ENCODE data around the gene PPT2. TPM values are rescaled to one million over a fixed set of nuclear protein-coding genes. Genes with fewer than 3 reads are reported as not detected.
A peak's percentile ranks its signal among the peaks of the same experiment; 100 is the strongest.

Gene PPT2
- 10 to 100 TPM; 15.4 to 17.1 TPM for total RNA-seq

- ChIA-PET CTCF (interaction anchor here (1.0 to 1.3 kb wide), 7 partner anchors 13 to 66 kb away, joined by 3 to 5 read pairs (median 4); no protein-coding TSS in a partner anchor), POLR2A (interaction anchor here (0.9 to 1.1 kb wide), 2 partner anchors 10 to 38 kb away, joined by 3 to 5 read pairs; partner anchors contain the start of genes EGFL8 and GPSM3)
- Mint-ChIP-seq H3K27me3 (ENCODE audit: low read depth) (peaks cover 19% of the 10 kb centered on the region), H3K36me3 (ENCODE audit: low read depth) (peaks cover 11% of the 10 kb centered on the region), H3K27ac (peak within 1 kb of the TSS; percentile 89), H3K4me3 (peak within 1 kb of the TSS; percentile 94), H3K9me3 (ENCODE audit: insufficient read depth) (no peaks in the 10 kb centered on the region), H3K4me1 (ENCODE audit: low read depth) (peaks cover 48% of the 10 kb centered on the region)
- ATAC-seq (peak; percentile 65), DNase-seq (peak; percentile 90)
Measured at GRCh38 chr6:32153564-32154513, at the start of gene PPT2. Gene PPT2, plus strand, starts transcription at chr6:32154141. Its CDS starts 454 bp downstream, at chr6:32154595.

GRCh38 chr6:32105433-32105832, 48.5 kb upstream of the PPT2 start:
- H3K4me3 Mint-ChIP-seq = no peak overlapping the region
- CTCF ChIA-PET = no interaction called here
- no peaks in the 10 kb centered on the region for H3K36me3 Mint-ChIP-seq (ENCODE audit: low read depth)
- peaks cover 2% of the 10 kb centered on the region for H3K4me1 Mint-ChIP-seq (ENCODE audit: low read depth)
- peaks cover 26% of the 10 kb centered on the region for H3K27me3 Mint-ChIP-seq (ENCODE audit: low read depth)
- no peak for ATAC-seq
- no peak for DNase-seq
- H3K27ac Mint-ChIP-seq = no peak overlapping the region
- H3K9me3 Mint-ChIP-seq (ENCODE audit: insufficient read depth) = no peaks in the 10 kb centered on the region
- POLR2A ChIA-PET = no interaction called here

- Mint-ChIP-seq H3K4me3 (no peak overlapping the region), H3K27ac (no peak overlapping the region), H3K27me3 (ENCODE audit: low read depth) (peaks cover 26% of the 10 kb centered on the region), H3K9me3 (ENCODE audit: insufficient read depth) (no peaks in the 10 kb centered on the region), H3K4me1 (ENCODE audit: low read depth) (peaks cover 2% of the 10 kb centered on the region), H3K36me3 (ENCODE audit: low read depth) (no peaks in the 10 kb centered on the region)
- ATAC-seq (no peak), DNase-seq (no peak)
- ChIA-PET POLR2A (interaction anchor here (0.8 kb wide), 1 partner anchor 226 kb away, joined by 3 read pairs; no protein-coding TSS in a partner anchor), CTCF (interaction anchor here (1.3 kb wide), 1 partner anchor 11 kb away, joined by 4 read pairs; no protein-coding TSS in a partner anchor)
Measured at GRCh38 chr6:32107406-32107805, 46.5 kb upstream of the PPT2 start.

- no peak overlapping the region for H3K27ac Mint-ChIP-seq
- H3K27me3 Mint-ChIP-seq (ENCODE audit: low read depth) = peaks cover 24% of the 10 kb centered on the region
- peaks cover 2% of the 10 kb centered on the region for H3K4me1 Mint-ChIP-seq (ENCODE audit: low read depth)
- no peak overlapping the region for H3K4me3 Mint-ChIP-seq
- CTCF ChIA-PET = interaction anchor here (1.3 kb wide), 1 partner anchor 11 kb away, joined by 4 read pairs; no protein-coding TSS in a partner anchor
- H3K9me3 Mint-ChIP-seq (ENCODE audit: insufficient read depth) = no peaks in the 10 kb centered on the region
- POLR2A ChIA-PET = interaction anchor here (0.8 to 1.2 kb wide), 3 partner anchors 14 to 35 kb away, joined by 3 to 7 read pairs (median 4); no protein-coding TSS in a partner anchor
- ATAC-seq (peak; percentile 17), DNase-seq (no peak)
- no peaks in the 10 kb centered on the region for H3K36me3 Mint-ChIP-seq (ENCODE audit: low read depth)
Measured at GRCh38 chr6:32108094-32108627, 45.8 kb upstream of the PPT2 start.

GRCh38 chr6:32108727-32109113, 45.2 kb upstream of the PPT2 start:
- CTCF ChIA-PET = no interaction called here
- Mint-ChIP-seq H3K36me3 (ENCODE audit: low read depth) (no peaks in the 10 kb centered on the region), H3K9me3 (ENCODE audit: insufficient read depth) (no peaks in the 10 kb centered on the region), H3K27me3 (ENCODE audit: low read depth) (peaks cover 21% of the 10 kb centered on the region), H3K4me3 (no peak overlapping the region), H3K27ac (no peak overlapping the region), H3K4me1 (ENCODE audit: low read depth) (peaks cover 2% of the 10 kb centered on the region)
- ATAC-seq (peak; percentile 16), DNase-seq (no peak)
- POLR2A ChIA-PET = interaction anchor here (0.8 to 1.2 kb wide), 3 partner anchors 14 to 35 kb away, joined by 3 to 7 read pairs (median 4); no protein-coding TSS in a partner anchor

GRCh38 chr6:32109114-32109764, 44.7 kb upstream of the PPT2 start, which contains the start of gene TNXB:
Gene TNXB, minus strand, starts transcription at chr6:32109338. Its CDS starts 11,140 bp downstream, at chr6:32098198.
- peak; percentile 29 for ATAC-seq
- Mint-ChIP-seq H3K27me3 (ENCODE audit: low read depth) (peaks cover 19% of the 10 kb centered on the region), H3K36me3 (ENCODE audit: low read depth) (no peaks in the 10 kb centered on the region), H3K9me3 (ENCODE audit: insufficient read depth) (no peaks in the 10 kb centered on the region), H3K4me1 (ENCODE audit: low read depth) (peaks cover 2% of the 10 kb centered on the region), H3K27ac (no peak within 1 kb of the TSS), H3K4me3 (no peak within 1 kb of the TSS)
- ChIA-PET POLR2A (interaction anchor here (0.8 to 1.2 kb wide), 3 partner anchors 15 to 56 kb away, joined by 3 to 7 read pairs (median 4); partner anchors contain the start of gene EGFL8), CTCF (interaction anchor here (0.7 to 1.5 kb wide), 2 partner anchors 45 to 125 kb away, joined by 3 to 4 read pairs; no protein-coding TSS in a partner anchor)
- no peak for DNase-seq

- ChIA-PET CTCF (interaction anchor here (0.7 to 1.5 kb wide), 2 partner anchors 45 to 124 kb away, joined by 3 to 4 read pairs; no protein-coding TSS in a partner anchor), POLR2A (interaction anchor here (1.2 kb wide), 1 partner anchor 55 kb away, joined by 3 read pairs; the partner anchor contains the start of gene EGFL8)
- ATAC-seq = no peak
- DNase-seq = no peak
- Mint-ChIP-seq H3K4me1 (ENCODE audit: low read depth) (peaks cover 2% of the 10 kb centered on the region), H3K4me3 (no peak overlapping the region), H3K27me3 (ENCODE audit: low read depth) (peaks cover 18% of the 10 kb centered on the region), H3K27ac (no peak overlapping the region), H3K9me3 (ENCODE audit: insufficient read depth) (no peaks in the 10 kb centered on the region), H3K36me3 (ENCODE audit: low read depth) (peaks cover 2% of the 10 kb centered on the region)
Measured at GRCh38 chr6:32109765-32110160, 44.2 kb upstream of the PPT2 start.

- ChIA-PET POLR2A (interaction anchor here (1.2 kb wide), 1 partner anchor 54 kb away, joined by 3 read pairs; the partner anchor contains the start of gene EGFL8), CTCF (interaction anchor here (1.5 kb wide), 1 partner anchor 44 kb away, joined by 4 read pairs; no protein-coding TSS in a partner anchor)
- Mint-ChIP-seq H3K4me3 (no peak overlapping the region), H3K36me3 (ENCODE audit: low read depth) (peaks cover 8% of the 10 kb centered on the region), H3K27ac (no peak overlapping the region), H3K27me3 (ENCODE audit: low read depth) (peaks cover 14% of the 10 kb centered on the region), H3K4me1 (ENCODE audit: low read depth) (peaks cover 2% of the 10 kb centered on the region), H3K9me3 (ENCODE audit: insufficient read depth) (no peaks in the 10 kb centered on the region)
- no peak for DNase-seq
- ATAC-seq = no peak
Measured at GRCh38 chr6:32110632-32111031, 43.3 kb upstream of the PPT2 start.

- H3K27ac Mint-ChIP-seq = no peak overlapping the region
- ChIA-PET CTCF (no interaction called here), POLR2A (interaction anchor here (1.0 kb wide), 1 partner anchor 36 kb away, joined by 3 read pairs; no protein-coding TSS in a partner anchor)
- H3K9me3 Mint-ChIP-seq (ENCODE audit: insufficient read depth) = no peaks in the 10 kb centered on the region
- H3K4me3 Mint-ChIP-seq = no peak overlapping the region
- H3K4me1 Mint-ChIP-seq (ENCODE audit: low read depth) = peaks cover 2% of the 10 kb centered on the region
- peaks cover 14% of the 10 kb centered on the region for H3K27me3 Mint-ChIP-seq (ENCODE audit: low read depth)
- ATAC-seq = no peak
- peaks cover 16% of the 10 kb centered on the region for H3K36me3 Mint-ChIP-seq (ENCODE audit: low read depth)
- no peak for DNase-seq
Measured at GRCh38 chr6:32111424-32112066, 42.4 kb upstream of the PPT2 start.

- Mint-ChIP-seq H3K4me1 (ENCODE audit: low read depth) (peaks cover 2% of the 10 kb centered on the region), H3K27me3 (ENCODE audit: low read depth) (peaks cover 14% of the 10 kb centered on the region), H3K27ac (no peak overlapping the region), H3K9me3 (ENCODE audit: insufficient read depth) (no peaks in the 10 kb centered on the region), H3K36me3 (ENCODE audit: low read depth) (peaks cover 23% of the 10 kb centered on the region), H3K4me3 (no peak overlapping the region)
- DNase-seq = no peak
- CTCF ChIA-PET = no interaction called here
- POLR2A ChIA-PET = no interaction called here
- no peak for ATAC-seq
Measured at GRCh38 chr6:32112431-32112980, 41.4 kb upstream of the PPT2 start.
